B cell (primary cell): ENCODE measurements around the gene SRBD1. TPM values are rescaled to one million over a fixed set of nuclear protein-coding genes. Genes with fewer than 3 reads are reported as not detected.

Experiments
- ATAC-seq: fragments of 200-7000 bp; cut with Tn5 transposase; one replicate; pipeline ENCODE4 v1.10.0; 2021; ENCODE audit warnings: low read depth, mild to moderate bottlenecking, moderate number of reproducible peaks, moderate library complexity
- CTCF ChIA-PET: fragments of 350-600 bp; sonication (Branson Sonifier 250); formaldehyde crosslinking; loops from one replicate; lab custom pipeline; 2021; ENCODE audit warnings: antibody characterized with exemption, inconsistent platforms; lab: Charles Lee
- POLR2A ChIA-PET: fragments of 350-600 bp; sonication (Branson Sonifier 250); formaldehyde crosslinking; loops from one replicate; lab custom pipeline; 2021; ENCODE audit warnings: antibody characterized with exemption; lab: Charles Lee
- DNase-seq: peaks from one replicate; pipeline ENCODE4 v3.0.0; 2013
- H2AFZ ChIP-seq: 2 replicates; pipeline ENCODE4 v1.6.1; 2012; ENCODE audit warnings: mild to moderate bottlenecking, low read depth, low read length; ENCODE audit not compliant: insufficient read depth, poor library complexity, severe bottlenecking
- H3K27ac ChIP-seq, 2 donors: 1 replicate in 1 of 2; 2 replicates in 1 of 2; pipeline ENCODE4 v1.5.1; 2012 to 2013; ENCODE audit warnings: low read length in 2 of 2, mild to moderate bottlenecking in 2 of 2, moderate library complexity in 1 of 2
- H3K27me3 ChIP-seq, 4 experiments: fragments of 200-600 bp in 1 of 4; sonication (generic) in 1 of 4; replicated peaks in 1 of 4; 1 replicate in 2 of 4; 2 replicates in 2 of 4; pipeline versions ENCODE4 v1.6.1 to v1.7.0; 2013 to 2016; ENCODE audit warnings: low read length in 3 of 4, mild to moderate bottlenecking in 2 of 4, mixed read lengths in 1 of 4, moderate library complexity in 1 of 4; ENCODE audit not compliant: insufficient read depth in 4 of 4, control insufficient read depth in 3 of 4; ENCODE audit errors: control extremely low read depth in 1 of 4
- H3K36me3 ChIP-seq, 2 experiments: replicated peaks in 1 of 2; 1 replicate in 1 of 2; 2 replicates in 1 of 2; pipeline versions ENCODE4 v1.6.1 to v1.7.1; 2013; ENCODE audit warnings: low read length in 1 of 2; ENCODE audit not compliant: insufficient read depth in 2 of 2, control insufficient read depth in 1 of 2; ENCODE audit errors: control extremely low read depth in 1 of 2, extremely low read depth in 1 of 2
- H3K4me1 ChIP-seq, 2 donors: fragments of 200-600 bp in 1 of 2; sonication (generic) in 1 of 2; 1 replicate in 1 of 2; 2 replicates in 1 of 2; pipeline versions ENCODE4 v1.5.1 to v1.6.1; 2013 to 2017; ENCODE audit warnings: low read length in 2 of 2; ENCODE audit not compliant: control insufficient read depth in 2 of 2, insufficient read depth in 2 of 2
- H3K4me2 ChIP-seq: replicated peaks from 2 replicates; pipeline ENCODE3; 2012; ENCODE audit warnings: mild to moderate bottlenecking, low read depth, low read length; ENCODE audit not compliant: poor library complexity, severe bottlenecking
- H3K4me3 ChIP-seq, 5 experiments: fragments of 200-600 bp in 1 of 5; sonication (generic) in 1 of 5; 1 replicate in 3 of 5; 2 replicates in 2 of 5; pipeline versions ENCODE4 v1.5.1 to v1.7.0; 2011 to 2016; ENCODE audit warnings: low read length in 4 of 5, mild to moderate bottlenecking in 4 of 5, low read depth in 2 of 5, control low read depth in 1 of 5, moderate library complexity in 1 of 5; ENCODE audit not compliant: insufficient read depth in 1 of 5; ENCODE audit errors: control extremely low read depth in 1 of 5, extremely low read depth in 1 of 5
- H3K79me2 ChIP-seq: fragments of 200-600 bp; sonication (generic); one replicate; pipeline ENCODE4 v1.6.0; 2016; ENCODE audit warnings: low read length; ENCODE audit not compliant: control insufficient read depth, insufficient read depth
- H3K9ac ChIP-seq: fragments of 200-600 bp; sonication (generic); 2 replicates; pipeline ENCODE4 v1.6.1; 2017; ENCODE audit warnings: mild to moderate bottlenecking, low read length, moderate library complexity
- H3K9me3 ChIP-seq, 3 donors: one replicate each; pipeline versions ENCODE4 v1.6.1 to v1.7.1; 2013; ENCODE audit warnings: low read length in 2 of 3; ENCODE audit not compliant: control insufficient read depth in 2 of 3, insufficient read depth in 1 of 3; ENCODE audit errors: control extremely low read depth in 1 of 3
- H4K20me1 ChIP-seq: 2 replicates; pipeline ENCODE4 v1.6.0; 2012; ENCODE audit warnings: mild to moderate bottlenecking, low read length; ENCODE audit not compliant: insufficient read depth, control insufficient read depth, poor library complexity, severe bottlenecking
- H3K27ac Mint-ChIP-seq: one replicate; pipeline ENCODE4 v1.8.0; 2021; ENCODE audit warnings: mixed read lengths
- H3K27me3 Mint-ChIP-seq: one replicate; pipeline ENCODE4 v1.8.0; 2021; ENCODE audit warnings: mixed read lengths
- H3K4me1 Mint-ChIP-seq: one replicate; pipeline ENCODE4 v1.8.0; 2021; ENCODE audit warnings: mixed read lengths
- H3K4me3 Mint-ChIP-seq: one replicate; pipeline ENCODE4 v1.8.0; 2021; ENCODE audit warnings: mixed read lengths
- H3K9me3 Mint-ChIP-seq: one replicate; pipeline ENCODE4 v1.8.0; 2022; ENCODE audit warnings: mixed read lengths; ENCODE audit not compliant: insufficient read depth
- CTCF ChIP-seq: fragments of 200-600 bp; IDR thresholded peaks from one replicate; pipeline ENCODE4 v1.8.0; 2022; ENCODE audit warnings: antibody characterized with exemption, mild to moderate bottlenecking
- EZH2 ChIP-seq: IDR thresholded peaks from 2 replicates; pipeline ENCODE4 v1.6.1; 2012; ENCODE audit warnings: borderline replicate concordance, low read depth, mild to moderate bottlenecking, moderate library complexity, low read length; ENCODE audit not compliant: insufficient read depth, poor library complexity, severe bottlenecking
- WGBS: methylation state at CpG from one replicate; pipeline ENCODE4 v1.1.5; 2013; ENCODE audit warnings: missing lambda C conversion rate; ENCODE audit not compliant: insufficient coverage; 5-methylcytosine and 5-hydroxymethylcytosine counted together
- intact Hi-C: fragments of 100-400 bp; cut with micrococcal nuclease; formaldehyde crosslinking; loops from one replicate; pipeline ENCODE4 v1.10.0; 2022
- polyA plus RNA-seq: library from polyadenylated mRNA; depleted of rRNA; stranded (reverse); fragments of >200 nt; gene quantifications from 2 replicates; pipeline ENCODE4 v1.2.3, GENCODE V29; 2012
- total RNA-seq, 2 donors: library from RNA; stranded (reverse); fragments of 120-200 nt in 1 of 2; gene quantifications; 1 replicate in 1 of 2; 2 replicates in 1 of 2; pipeline versions ENCODE4 v1.2.3 to v1.2.4, GENCODE V29; 2013 to 2022

Gene SRBD1
- total and polyA plus RNA-seq, 2 donors (not counting 1 experiment from before 2014, with no cell fraction given): 6.2 to 27.1 TPM

GRCh38 chr2:45643095-45643494 is 32.0 kb upstream of the SRBD1 start:
- Mint-ChIP-seq H3K4me3 (peak overlapping the region; percentile 83), H3K27me3 (peaks cover 34% of the 10 kb centered on the region), H3K9me3 (no peaks in the 10 kb centered on the region), H3K27ac (no peak overlapping the region), H3K4me1 (peaks cover 17% of the 10 kb centered on the region)
- no peaks in the 10 kb centered on the region for H3K36me3 ChIP-seq
- peaks cover 0 to 3% (median 0%) of the 10 kb centered on the region in 3 donors for H3K9me3 ChIP-seq
- DNase-seq: no peak
- peak overlapping the region; percentile 77 for H2AFZ ChIP-seq
- H3K9ac ChIP-seq: peak overlapping the region; percentile 69
- intact Hi-C loops: loop anchor here (1.0 to 2.0 kb wide), 3 partner anchors 135 to 420 kb away; no protein-coding TSS in a partner anchor
- CTCF ChIA-PET: interaction anchor here (0.7 to 2.8 kb wide), 19 partner anchors 9 to 815 kb away, joined by 3 to 50 read pairs (median 4); partner anchors contain the start of gene SRBD1
- H3K27ac ChIP-seq: peak overlapping the region in 1 of 2 donors; percentile 54
- 38% methylated on average over 11 of the region's 11 CpGs for WGBS
- ATAC-seq: no peak
- TF ChIP-seq EZH2: no peak
- TF ChIP-seq CTCF: no peak
- H3K4me3 ChIP-seq: peak overlapping the region in 4 of 5 experiments; percentile 35 to 54 (median 51)
- POLR2A ChIA-PET: interaction anchor here (0.5 to 1.6 kb wide), 2 partner anchors 36 to 136 kb away, joined by 5 to 7 read pairs; no protein-coding TSS in a partner anchor
- H3K4me2 ChIP-seq: peak overlapping the region; percentile 86
- H3K79me2 ChIP-seq: peaks cover 6% of the 10 kb centered on the region
- H4K20me1 ChIP-seq: no peaks in the 10 kb centered on the region
- peaks cover 0 to 17% (median 7%) of the 10 kb centered on the region in 4 experiments for H3K27me3 ChIP-seq
- peaks cover 11 to 13% of the 10 kb centered on the region in 2 donors for H3K4me1 ChIP-seq

GRCh38 chr2:45640576-45640975 is 29.5 kb upstream of the SRBD1 start:
- no peaks in the 10 kb centered on the region for H3K9me3 Mint-ChIP-seq
- Histone ChIP-seq H3K36me3 (no peaks in the 10 kb centered on the region), H3K4me2 (no peak overlapping the region), H3K27me3 (peaks cover 0 to 24% (median 9%) of the 10 kb centered on the region in 4 experiments), H3K9ac (no peak overlapping the region), H3K79me2 (peaks cover 6% of the 10 kb centered on the region), H3K27ac (no peak overlapping the region), H2AFZ (no peak overlapping the region), H3K9me3 (peaks cover 0 to 3% (median 0%) of the 10 kb centered on the region in 3 donors), H4K20me1 (no peaks in the 10 kb centered on the region), H3K4me3 (no peak overlapping the region), H3K4me1 (peaks cover 11 to 13% of the 10 kb centered on the region in 2 donors)
- DNase-seq (no peak), ATAC-seq (no peak)
- WGBS: 79% methylated on average over 2 of the region's 2 CpGs
- intact Hi-C loops: no loop called here
- peaks cover 39% of the 10 kb centered on the region for H3K27me3 Mint-ChIP-seq
- TF ChIP-seq EZH2 (no peak), CTCF (no peak)
- H3K27ac Mint-ChIP-seq: no peak overlapping the region
- ChIA-PET CTCF (interaction anchor here (1.6 to 2.8 kb wide), 2 partner anchors 139 to 156 kb away, joined by 3 to 50 read pairs; no protein-coding TSS in a partner anchor), POLR2A (interaction anchor here (0.5 kb wide), 1 partner anchor 73 kb away, joined by 3 read pairs; no protein-coding TSS in a partner anchor)
- no peak overlapping the region for H3K4me3 Mint-ChIP-seq
- peaks cover 9% of the 10 kb centered on the region for H3K4me1 Mint-ChIP-seq
